ENCODE results near the gene SCAF4.
A peak's percentile ranks its signal among the peaks of the same experiment; 100 is the strongest.
"Not testable (repeated sequence)": the region's sequence is repeated elsewhere in the genome, so short reads cannot be mapped to it uniquely, and the experiment has no call there.

Gene SCAF4

DNA sequence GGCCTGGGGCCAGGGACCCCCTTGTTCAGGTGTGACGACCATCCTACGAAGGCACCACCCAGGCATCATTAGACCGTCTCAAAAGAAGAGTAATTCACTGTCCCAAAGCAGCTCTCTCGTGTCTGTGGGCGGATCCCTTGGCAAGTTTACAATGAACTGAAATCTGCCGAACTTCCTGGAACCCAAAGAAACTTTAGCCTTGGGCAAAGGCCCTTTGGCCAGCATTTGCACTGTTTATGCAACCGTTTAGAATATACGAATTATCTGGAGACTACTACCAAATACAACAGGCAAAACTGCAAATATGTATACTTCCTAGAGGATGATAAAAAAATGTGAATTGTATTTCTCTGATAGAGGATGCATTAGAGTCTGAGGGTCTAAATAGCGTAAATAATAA is 73.9 kb downstream of the SCAF4 start:
- Histone ChIP-seq H4K20me1 (ENCODE audit: insufficient read depth, low read length) (peaks cover 22% of the 10 kb centered on the region), H3K36me3 (replicated peaks; ENCODE audit: low read depth, low read length) (peaks cover 10% of the 10 kb centered on the region), H3K79me2 (ENCODE audit: low read length) (peaks cover 35% of the 10 kb centered on the region), H3K4me2 (ENCODE audit: low read length) (no peak overlapping the region), H3K27ac (ENCODE audit: low read length) (no peak overlapping the region), H3K9ac (ENCODE audit: low read length) (no peak overlapping the region), H3K4me3 (ENCODE audit: low read length) (no peak overlapping the region), H3K9me3 (ENCODE audit: insufficient read depth, low read length) (no peaks in the 10 kb centered on the region), H3K4me1 (ENCODE audit: low read length) (peaks cover 17% of the 10 kb centered on the region), H2AFZ (ENCODE audit: low read depth, low read length) (no peak overlapping the region), H3K27me3 (ENCODE audit: low read depth, low read length) (no peaks in the 10 kb centered on the region)
- TF ChIP-seq CTCF (IDR thresholded peaks at IDR 0.05; ENCODE audit: low read depth, low read length), result no peak
- no peak for TF ChIP-seq EZH2phosphoT487 (IDR thresholded peaks at IDR 0.05; ENCODE audit: low read depth)

DNA sequence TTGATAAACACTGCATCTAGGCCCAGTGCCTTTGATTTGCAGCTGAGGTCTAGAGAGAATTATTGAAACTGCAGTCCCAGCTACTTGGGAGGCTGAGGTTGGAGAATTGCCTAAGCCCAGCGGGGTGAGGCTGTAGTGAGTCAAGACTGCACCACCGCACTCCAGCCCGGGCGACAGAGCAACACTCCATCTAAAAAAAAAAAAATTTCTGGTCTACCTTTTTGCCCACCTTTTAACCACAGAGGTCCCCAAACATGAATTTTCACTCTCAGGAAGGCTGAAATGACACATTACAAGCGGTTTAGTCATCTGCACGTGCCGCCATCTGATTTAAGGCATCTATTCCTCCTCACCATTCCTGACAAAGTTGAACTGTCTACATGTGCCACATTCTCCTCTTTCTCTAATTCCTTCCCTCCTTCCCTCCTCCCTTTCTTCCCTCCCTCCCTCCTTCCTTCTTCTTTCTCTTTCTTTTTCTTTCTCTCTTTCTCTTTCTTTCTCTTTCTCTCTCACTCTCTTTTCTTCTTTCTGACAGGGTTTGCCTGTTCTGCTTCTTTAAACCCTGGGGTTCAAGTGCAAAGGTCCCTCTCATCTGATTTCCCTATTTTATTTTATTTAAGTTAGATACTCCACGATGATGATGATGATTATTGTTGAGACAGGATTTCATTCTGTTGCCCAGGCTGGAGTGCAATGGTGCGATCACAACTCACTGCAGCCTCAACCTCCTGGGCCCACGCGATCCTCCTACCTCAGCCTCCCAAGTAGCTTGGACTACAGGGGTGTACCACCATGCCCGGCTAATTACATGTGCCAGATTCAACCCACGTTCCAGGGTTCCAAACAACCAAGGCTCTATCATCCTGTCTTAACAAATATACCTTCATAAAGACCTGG is 75.5 kb downstream of the SCAF4 start:
- Histone ChIP-seq H3K9ac (ENCODE audit: low read length) (no peak overlapping the region), H3K4me2 (ENCODE audit: low read length) (peak overlapping the region; percentile 13)

GRCh38 chr21:31654821-31655580 is 76.9 kb downstream of the SCAF4 start:
- H3K4me3 ChIP-seq (ENCODE audit: low read length); H3K9me3 ChIP-seq (ENCODE audit: insufficient read depth, low read length); H3K27me3 ChIP-seq (ENCODE audit: low read depth, low read length); H3K79me2 ChIP-seq (ENCODE audit: low read length); H3K4me2 ChIP-seq (ENCODE audit: low read length); H3K27ac ChIP-seq (ENCODE audit: low read length); H2AFZ ChIP-seq (ENCODE audit: low read depth, low read length); H4K20me1 ChIP-seq (ENCODE audit: insufficient read depth, low read length); H3K9ac ChIP-seq (ENCODE audit: low read length); H3K36me3 ChIP-seq (replicated peaks; ENCODE audit: low read depth, low read length): not testable (repeated sequence)
- peaks cover 11% of the 10 kb centered on the region for H3K4me1 ChIP-seq (ENCODE audit: low read length)

More for the DNA sequence above, 75.5 kb downstream of the SCAF4 start:
- Histone ChIP-seq H3K27ac (ENCODE audit: low read length) (no peak overlapping the region), H3K36me3 (replicated peaks; ENCODE audit: low read depth, low read length) (no peaks in the 10 kb centered on the region), H4K20me1 (ENCODE audit: insufficient read depth, low read length) (peaks cover 13% of the 10 kb centered on the region), H3K9me3 (ENCODE audit: insufficient read depth, low read length) (no peaks in the 10 kb centered on the region), H3K4me3 (ENCODE audit: low read length) (no peak overlapping the region; the same call in 1 of the 2 replicates), H2AFZ (ENCODE audit: low read depth, low read length) (no peak overlapping the region), H3K4me1 (ENCODE audit: low read length) (peaks cover 17% of the 10 kb centered on the region), H3K27me3 (ENCODE audit: low read depth, low read length) (no peaks in the 10 kb centered on the region), H3K79me2 (ENCODE audit: low read length) (peaks cover 19% of the 10 kb centered on the region)
- no peak for TF ChIP-seq CTCF (IDR thresholded peaks at IDR 0.05; ENCODE audit: low read depth, low read length)
- TF ChIP-seq EZH2phosphoT487 (IDR thresholded peaks at IDR 0.05; ENCODE audit: low read depth), result no peak

DNA sequence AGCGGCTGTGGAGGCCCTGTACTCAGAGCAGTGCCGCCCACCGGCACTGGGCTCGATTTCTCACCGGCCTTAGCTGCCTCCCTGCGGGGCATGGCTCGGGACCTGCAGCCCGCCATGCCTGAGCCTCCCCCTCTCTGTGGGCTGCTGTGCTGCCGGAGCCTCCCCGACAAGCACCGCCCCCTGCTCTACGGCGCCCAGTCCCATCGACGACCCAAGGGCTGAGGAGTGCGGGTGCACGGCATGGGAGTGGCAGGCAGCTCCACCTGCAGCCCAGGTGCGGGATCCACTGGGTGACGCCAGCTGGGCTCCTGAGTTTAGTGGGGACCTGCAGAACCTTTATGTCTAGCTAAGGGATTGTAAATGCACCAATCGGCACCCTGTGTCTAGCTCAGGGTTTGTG is 77.6 kb downstream of the SCAF4 start:
- no peaks in the 10 kb centered on the region for H3K27me3 ChIP-seq (ENCODE audit: low read depth, low read length)
- no peak overlapping the region for H3K4me3 ChIP-seq (ENCODE audit: low read length)
- no peak overlapping the region for H2AFZ ChIP-seq (ENCODE audit: low read depth, low read length)
- H3K79me2 ChIP-seq (ENCODE audit: low read length), result no peaks in the 10 kb centered on the region
- no peaks in the 10 kb centered on the region for H4K20me1 ChIP-seq (ENCODE audit: insufficient read depth, low read length)
- TF ChIP-seq CTCF (IDR thresholded peaks at IDR 0.05; ENCODE audit: low read depth, low read length), result no peak
- no peak for TF ChIP-seq EZH2phosphoT487 (IDR thresholded peaks at IDR 0.05; ENCODE audit: low read depth)
- H3K27ac ChIP-seq (ENCODE audit: low read length), result no peak overlapping the region
- no peak overlapping the region for H3K4me2 ChIP-seq (ENCODE audit: low read length)
- H3K9me3 ChIP-seq (ENCODE audit: insufficient read depth, low read length), result no peaks in the 10 kb centered on the region
- no peak overlapping the region for H3K9ac ChIP-seq (ENCODE audit: low read length)
- no peaks in the 10 kb centered on the region for H3K36me3 ChIP-seq (replicated peaks; ENCODE audit: low read depth, low read length)
- H3K4me1 ChIP-seq (ENCODE audit: low read length), result peaks cover 11% of the 10 kb centered on the region

GRCh38 chr21:31651491-31651890 is 80.4 kb downstream of the SCAF4 start:
- H2AFZ ChIP-seq (ENCODE audit: low read depth, low read length); H3K36me3 ChIP-seq (replicated peaks; ENCODE audit: low read depth, low read length); H3K27ac ChIP-seq (ENCODE audit: low read length); H3K4me2 ChIP-seq (ENCODE audit: low read length); H3K4me3 ChIP-seq (ENCODE audit: low read length); H4K20me1 ChIP-seq (ENCODE audit: insufficient read depth, low read length); H3K9me3 ChIP-seq (ENCODE audit: insufficient read depth, low read length); H3K9ac ChIP-seq (ENCODE audit: low read length); H3K27me3 ChIP-seq (ENCODE audit: low read depth, low read length); H3K4me1 ChIP-seq (ENCODE audit: low read length); H3K79me2 ChIP-seq (ENCODE audit: low read length): not testable (repeated sequence)

All from OCI-LY3 (cell line).